WTC11 (cell line): ENCODE results near the gene MAPK11. TPM values are rescaled to one million over a fixed set of nuclear protein-coding genes. Genes with fewer than 3 reads are reported as not detected.

Experiments used
- ATAC-seq: fragments of 200-7000 bp; cut with Tn5 transposase; 2 replicates; pipeline ENCODE4 v1.10.0; 2021; ENCODE audit warnings: mild to moderate bottlenecking, moderate library complexity
- CTCF ChIA-PET: fragments of 300-600 bp; sonication (Branson Sonifier 250); formaldehyde crosslinking; loops from one replicate; lab custom pipeline; 2021; ENCODE audit warnings: antibody characterized with exemption; lab: Charles Lee
- POLR2A ChIA-PET: fragments of 350-600 bp; sonication (Branson Sonifier 250); formaldehyde crosslinking; loops from one replicate; lab custom pipeline; 2021; ENCODE audit warnings: antibody characterized with exemption; lab: Charles Lee
- DNase-seq: peaks from one replicate; pipeline ENCODE4 v3.0.0; 2021; ENCODE audit warnings: low spot score
- H3K27ac Mint-ChIP-seq: 2 replicates; pipeline ENCODE4 v1.8.0; 2021; ENCODE audit warnings: mixed read lengths
- H3K27me3 Mint-ChIP-seq: 2 replicates; pipeline ENCODE4 v1.8.0; 2021; ENCODE audit warnings: low read depth, mild to moderate bottlenecking, moderate library complexity, mixed read lengths
- H3K36me3 Mint-ChIP-seq: 2 replicates; pipeline ENCODE4 v1.8.0; 2021; ENCODE audit warnings: mixed read lengths
- H3K4me1 Mint-ChIP-seq: 2 replicates; pipeline ENCODE4 v1.8.0; 2022; ENCODE audit warnings: mixed read lengths
- H3K4me3 Mint-ChIP-seq: 2 replicates; pipeline ENCODE4 v1.8.0; 2021; ENCODE audit warnings: mild to moderate bottlenecking, moderate library complexity, mixed read lengths
- H3K9me3 Mint-ChIP-seq: 2 replicates; pipeline ENCODE4 v1.8.0; 2021; ENCODE audit warnings: mixed read lengths
- ATF1 ChIP-seq: sonication (generic); formaldehyde crosslinking; IDR thresholded peaks from 2 replicates; pipeline ENCODE4 v1.8.1; 2023; ENCODE audit warnings: mild to moderate bottlenecking, moderate library complexity, missing genetic modification reagents
- EMX1 ChIP-seq: fragments of 250-450 bp; sonication (Bioruptor Pico); IDR thresholded peaks from 2 replicates; pipeline ENCODE4 v1.8.0; 2021; ENCODE audit warnings: mild to moderate bottlenecking
- ESRRA ChIP-seq: sonication (generic); formaldehyde crosslinking; IDR thresholded peaks from 2 replicates; pipeline ENCODE4 v1.8.1; 2022; ENCODE audit warnings: mild to moderate bottlenecking, missing genetic modification reagents, borderline replicate concordance
- FOXJ3 ChIP-seq: sonication (generic); formaldehyde crosslinking; IDR thresholded peaks from 2 replicates; pipeline ENCODE4 v1.9.0; 2021; ENCODE audit warnings: missing genetic modification reagents, mild to moderate bottlenecking, borderline replicate concordance
- FOXP1 ChIP-seq: sonication (generic); formaldehyde crosslinking; IDR thresholded peaks from 2 replicates; pipeline ENCODE4 v1.8.0; 2022; ENCODE audit warnings: missing genetic modification reagents, mild to moderate bottlenecking, moderate library complexity, borderline replicate concordance
- GTF2I ChIP-seq: fragments of 250-450 bp; sonication (Bioruptor Pico); conservative IDR thresholded peaks from 2 replicates; pipeline ENCODE4 v1.4.0; 2021; ENCODE audit warnings: mild to moderate bottlenecking
- RORB ChIP-seq: fragments of 250-450 bp; sonication (Bioruptor Pico); IDR thresholded peaks from 2 replicates; pipeline ENCODE4 v1.9.0; 2021; ENCODE audit warnings: mild to moderate bottlenecking
- SMAD3 ChIP-seq: sonication (generic); formaldehyde crosslinking; IDR thresholded peaks from 2 replicates; pipeline ENCODE4 v1.8.0; 2022; ENCODE audit warnings: missing genetic modification reagents, mild to moderate bottlenecking, borderline replicate concordance
- ZNF396 ChIP-seq: fragments of 250-450 bp; sonication (Bioruptor Pico); IDR thresholded peaks from 2 replicates; pipeline ENCODE4 v1.8.0; 2021; ENCODE audit warnings: mild to moderate bottlenecking, moderate library complexity, borderline replicate concordance
- total RNA-seq: library from RNA; stranded (reverse); gene quantifications from 3 replicates; pipeline ENCODE4 v1.2.3, GENCODE V29; 2021
- TF ChIP-seq, protein P1 (sequence below): sonication (generic); formaldehyde crosslinking; IDR thresholded peaks from 2 replicates; pipeline ENCODE4 v1.8.1; 2023; ENCODE audit warnings: mild to moderate bottlenecking, missing genetic modification reagents
- TF ChIP-seq, protein P2 (sequence below): fragments of 200-600 bp; IDR thresholded peaks from 2 replicates; pipeline ENCODE4 v1.8.0; 2022; ENCODE audit warnings: antibody characterized with exemption
- TF ChIP-seq, protein P3 (sequence below): sonication (generic); formaldehyde crosslinking; IDR thresholded peaks from 2 replicates; pipeline ENCODE4 v1.8.0; 2023; ENCODE audit warnings: mild to moderate bottlenecking, missing genetic modification reagents
- TF ChIP-seq, protein P4 (sequence below): sonication (generic); formaldehyde crosslinking; IDR thresholded peaks from 2 replicates; pipeline ENCODE4 v1.8.1; 2023; ENCODE audit warnings: mild to moderate bottlenecking, moderate library complexity, missing genetic modification reagents
- TF ChIP-seq, protein P5 (sequence below): sonication (generic); formaldehyde crosslinking; IDR thresholded peaks from 2 replicates; pipeline ENCODE4 v1.8.1; 2023; ENCODE audit warnings: mild to moderate bottlenecking, missing genetic modification reagents, moderate library complexity
- TF ChIP-seq, protein P6 (sequence below): sonication (generic); formaldehyde crosslinking; IDR thresholded peaks from 2 replicates; pipeline ENCODE4 v1.8.1; 2022; ENCODE audit warnings: low read depth, mild to moderate bottlenecking, moderate library complexity, missing genetic modification reagents, borderline replicate concordance

The MAPK11 gene
- total RNA-seq, 1 experiment from 2014 or later: 2.3 TPM

DNA sequence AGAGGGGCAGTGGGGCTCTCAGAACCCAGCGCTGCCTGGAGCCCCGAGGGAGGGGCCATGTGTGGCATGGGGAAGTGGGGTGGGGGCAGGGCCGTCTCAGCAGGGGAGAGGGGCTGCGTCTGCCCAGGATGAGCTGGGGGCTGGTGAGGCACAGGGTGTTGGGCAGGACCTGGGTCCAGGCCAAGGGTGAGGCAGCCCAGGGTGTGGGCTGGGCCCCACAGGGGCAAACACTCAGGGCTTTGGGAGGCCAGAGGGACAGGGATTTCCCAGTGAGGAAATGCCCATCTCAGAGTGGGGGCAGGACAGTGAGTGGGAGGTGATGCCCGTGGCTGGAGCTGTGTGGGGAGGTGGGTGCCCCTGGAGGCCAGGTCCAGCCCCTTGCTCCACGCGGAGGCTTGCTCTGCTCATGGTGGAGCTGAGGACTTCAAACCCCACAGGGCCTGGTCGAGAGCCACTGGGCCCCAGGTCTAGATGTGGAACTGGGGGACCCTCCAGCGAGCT lies 31.9 kb upstream of the MAPK11 start (continued):
- TF ChIP-seq, protein P1, sequence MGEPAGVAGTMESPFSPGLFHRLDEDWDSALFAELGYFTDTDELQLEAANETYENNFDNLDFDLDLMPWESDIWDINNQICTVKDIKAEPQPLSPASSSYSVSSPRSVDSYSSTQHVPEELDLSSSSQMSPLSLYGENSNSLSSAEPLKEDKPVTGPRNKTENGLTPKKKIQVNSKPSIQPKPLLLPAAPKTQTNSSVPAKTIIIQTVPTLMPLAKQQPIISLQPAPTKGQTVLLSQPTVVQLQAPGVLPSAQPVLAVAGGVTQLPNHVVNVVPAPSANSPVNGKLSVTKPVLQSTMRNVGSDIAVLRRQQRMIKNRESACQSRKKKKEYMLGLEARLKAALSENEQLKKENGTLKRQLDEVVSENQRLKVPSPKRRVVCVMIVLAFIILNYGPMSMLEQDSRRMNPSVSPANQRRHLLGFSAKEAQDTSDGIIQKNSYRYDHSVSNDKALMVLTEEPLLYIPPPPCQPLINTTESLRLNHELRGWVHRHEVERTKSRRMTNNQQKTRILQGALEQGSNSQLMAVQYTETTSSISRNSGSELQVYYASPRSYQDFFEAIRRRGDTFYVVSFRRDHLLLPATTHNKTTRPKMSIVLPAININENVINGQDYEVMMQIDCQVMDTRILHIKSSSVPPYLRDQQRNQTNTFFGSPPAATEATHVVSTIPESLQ (CRISPR knock-in tag): no peak
- TF ChIP-seq, all 79 proteins: peak for 0

DNA sequence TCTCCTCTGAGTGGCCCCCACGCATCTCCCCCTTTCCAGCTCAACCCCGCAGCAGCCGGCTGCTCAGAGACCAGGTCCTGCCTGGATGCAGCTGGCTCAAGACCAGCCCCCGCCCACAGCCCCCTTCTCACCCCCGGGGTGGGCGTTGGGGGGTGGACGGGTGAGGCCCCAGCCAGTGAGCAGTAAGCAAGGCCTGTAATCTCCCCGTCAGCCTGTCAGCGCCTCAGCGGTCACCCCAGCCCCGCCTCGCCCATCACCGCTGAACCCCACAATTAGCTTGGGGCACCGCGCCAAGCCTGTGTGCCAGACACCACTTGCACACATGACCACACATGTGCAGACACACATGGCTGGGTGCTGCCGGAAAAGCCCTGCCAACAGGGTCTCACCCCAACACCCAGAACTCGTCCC lies 31.4 kb upstream of the MAPK11 start:
- Mint-ChIP-seq H3K27ac (no peak overlapping the region), H3K4me3 (no peak overlapping the region), H3K36me3 (no peaks in the 10 kb centered on the region), H3K27me3 (peaks cover 6% of the 10 kb centered on the region; the same call in 1 of the 2 replicates), H3K4me1 (peaks cover 37% of the 10 kb centered on the region), H3K9me3 (no peaks in the 10 kb centered on the region)
- CTCF ChIA-PET: interaction anchor here (2.1 kb wide), 1 partner anchor 40 kb away, joined by 9 read pairs; no protein-coding TSS in a partner anchor
- POLR2A ChIA-PET: interaction anchor here (1.5 kb wide), 1 partner anchor 8 kb away, joined by 3 read pairs; no protein-coding TSS in a partner anchor
- no peak for DNase-seq
- ATAC-seq: no peak
- TF ChIP-seq, protein P2, sequence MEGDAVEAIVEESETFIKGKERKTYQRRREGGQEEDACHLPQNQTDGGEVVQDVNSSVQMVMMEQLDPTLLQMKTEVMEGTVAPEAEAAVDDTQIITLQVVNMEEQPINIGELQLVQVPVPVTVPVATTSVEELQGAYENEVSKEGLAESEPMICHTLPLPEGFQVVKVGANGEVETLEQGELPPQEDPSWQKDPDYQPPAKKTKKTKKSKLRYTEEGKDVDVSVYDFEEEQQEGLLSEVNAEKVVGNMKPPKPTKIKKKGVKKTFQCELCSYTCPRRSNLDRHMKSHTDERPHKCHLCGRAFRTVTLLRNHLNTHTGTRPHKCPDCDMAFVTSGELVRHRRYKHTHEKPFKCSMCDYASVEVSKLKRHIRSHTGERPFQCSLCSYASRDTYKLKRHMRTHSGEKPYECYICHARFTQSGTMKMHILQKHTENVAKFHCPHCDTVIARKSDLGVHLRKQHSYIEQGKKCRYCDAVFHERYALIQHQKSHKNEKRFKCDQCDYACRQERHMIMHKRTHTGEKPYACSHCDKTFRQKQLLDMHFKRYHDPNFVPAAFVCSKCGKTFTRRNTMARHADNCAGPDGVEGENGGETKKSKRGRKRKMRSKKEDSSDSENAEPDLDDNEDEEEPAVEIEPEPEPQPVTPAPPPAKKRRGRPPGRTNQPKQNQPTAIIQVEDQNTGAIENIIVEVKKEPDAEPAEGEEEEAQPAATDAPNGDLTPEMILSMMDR: no peak
- no peak for TF ChIP-seq SMAD3 (CRISPR knock-in tag)
- no peak for TF ChIP-seq FOXJ3 (CRISPR knock-in tag)
- TF ChIP-seq ESRRA (CRISPR knock-in tag): no peak
- no peak for TF ChIP-seq FOXP1 (CRISPR knock-in tag)
- TF ChIP-seq, protein P3, sequence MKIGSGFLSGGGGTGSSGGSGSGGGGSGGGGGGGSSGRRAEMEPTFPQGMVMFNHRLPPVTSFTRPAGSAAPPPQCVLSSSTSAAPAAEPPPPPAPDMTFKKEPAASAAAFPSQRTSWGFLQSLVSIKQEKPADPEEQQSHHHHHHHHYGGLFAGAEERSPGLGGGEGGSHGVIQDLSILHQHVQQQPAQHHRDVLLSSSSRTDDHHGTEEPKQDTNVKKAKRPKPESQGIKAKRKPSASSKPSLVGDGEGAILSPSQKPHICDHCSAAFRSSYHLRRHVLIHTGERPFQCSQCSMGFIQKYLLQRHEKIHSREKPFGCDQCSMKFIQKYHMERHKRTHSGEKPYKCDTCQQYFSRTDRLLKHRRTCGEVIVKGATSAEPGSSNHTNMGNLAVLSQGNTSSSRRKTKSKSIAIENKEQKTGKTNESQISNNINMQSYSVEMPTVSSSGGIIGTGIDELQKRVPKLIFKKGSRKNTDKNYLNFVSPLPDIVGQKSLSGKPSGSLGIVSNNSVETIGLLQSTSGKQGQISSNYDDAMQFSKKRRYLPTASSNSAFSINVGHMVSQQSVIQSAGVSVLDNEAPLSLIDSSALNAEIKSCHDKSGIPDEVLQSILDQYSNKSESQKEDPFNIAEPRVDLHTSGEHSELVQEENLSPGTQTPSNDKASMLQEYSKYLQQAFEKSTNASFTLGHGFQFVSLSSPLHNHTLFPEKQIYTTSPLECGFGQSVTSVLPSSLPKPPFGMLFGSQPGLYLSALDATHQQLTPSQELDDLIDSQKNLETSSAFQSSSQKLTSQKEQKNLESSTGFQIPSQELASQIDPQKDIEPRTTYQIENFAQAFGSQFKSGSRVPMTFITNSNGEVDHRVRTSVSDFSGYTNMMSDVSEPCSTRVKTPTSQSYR (CRISPR knock-in tag): no peak
- no peak for TF ChIP-seq ATF1 (CRISPR knock-in tag)
- TF ChIP-seq, protein P4, sequence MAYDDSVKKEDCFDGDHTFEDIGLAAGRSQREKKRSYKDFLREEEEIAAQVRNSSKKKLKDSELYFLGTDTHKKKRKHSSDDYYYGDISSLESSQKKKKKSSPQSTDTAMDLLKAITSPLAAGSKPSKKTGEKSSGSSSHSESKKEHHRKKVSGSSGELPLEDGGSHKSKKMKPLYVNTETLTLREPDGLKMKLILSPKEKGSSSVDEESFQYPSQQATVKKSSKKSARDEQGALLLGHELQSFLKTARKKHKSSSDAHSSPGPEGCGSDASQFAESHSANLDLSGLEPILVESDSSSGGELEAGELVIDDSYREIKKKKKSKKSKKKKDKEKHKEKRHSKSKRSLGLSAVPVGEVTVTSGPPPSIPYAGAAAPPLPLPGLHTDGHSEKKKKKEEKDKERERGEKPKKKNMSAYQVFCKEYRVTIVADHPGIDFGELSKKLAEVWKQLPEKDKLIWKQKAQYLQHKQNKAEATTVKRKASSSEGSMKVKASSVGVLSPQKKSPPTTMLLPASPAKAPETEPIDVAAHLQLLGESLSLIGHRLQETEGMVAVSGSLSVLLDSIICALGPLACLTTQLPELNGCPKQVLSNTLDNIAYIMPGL (CRISPR knock-in tag): no peak
- TF ChIP-seq, protein P5, sequence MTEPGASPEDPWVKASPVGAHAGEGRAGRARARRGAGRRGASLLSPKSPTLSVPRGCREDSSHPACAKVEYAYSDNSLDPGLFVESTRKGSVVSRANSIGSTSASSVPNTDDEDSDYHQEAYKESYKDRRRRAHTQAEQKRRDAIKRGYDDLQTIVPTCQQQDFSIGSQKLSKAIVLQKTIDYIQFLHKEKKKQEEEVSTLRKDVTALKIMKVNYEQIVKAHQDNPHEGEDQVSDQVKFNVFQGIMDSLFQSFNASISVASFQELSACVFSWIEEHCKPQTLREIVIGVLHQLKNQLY: no peak
- TF ChIP-seq GTF2I: no peak
- TF ChIP-seq ZNF396 (CRISPR knock-in tag): no peak
- TF ChIP-seq, protein P6, sequence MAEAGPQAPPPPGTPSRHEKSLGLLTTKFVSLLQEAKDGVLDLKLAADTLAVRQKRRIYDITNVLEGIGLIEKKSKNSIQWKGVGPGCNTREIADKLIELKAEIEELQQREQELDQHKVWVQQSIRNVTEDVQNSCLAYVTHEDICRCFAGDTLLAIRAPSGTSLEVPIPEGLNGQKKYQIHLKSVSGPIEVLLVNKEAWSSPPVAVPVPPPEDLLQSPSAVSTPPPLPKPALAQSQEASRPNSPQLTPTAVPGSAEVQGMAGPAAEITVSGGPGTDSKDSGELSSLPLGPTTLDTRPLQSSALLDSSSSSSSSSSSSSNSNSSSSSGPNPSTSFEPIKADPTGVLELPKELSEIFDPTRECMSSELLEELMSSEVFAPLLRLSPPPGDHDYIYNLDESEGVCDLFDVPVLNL (CRISPR knock-in tag): no peak
- TF ChIP-seq EMX1: no peak
- no peak for TF ChIP-seq RORB (CRISPR knock-in tag)
